Inferior parietal cortex (tissue), 1 donor: ENCODE results near the gene RAD51B.
"Not testable (repeated sequence)": the region's sequence is repeated elsewhere in the genome, so short reads cannot be mapped to it uniquely, and the experiment has no call there.

Experiments
- DNase-seq: peaks from one replicate; pipeline ENCODE4 v3.0.0-alpha.2; 2016; ENCODE audit errors: extremely low spot score

The RAD51B gene

DNA sequence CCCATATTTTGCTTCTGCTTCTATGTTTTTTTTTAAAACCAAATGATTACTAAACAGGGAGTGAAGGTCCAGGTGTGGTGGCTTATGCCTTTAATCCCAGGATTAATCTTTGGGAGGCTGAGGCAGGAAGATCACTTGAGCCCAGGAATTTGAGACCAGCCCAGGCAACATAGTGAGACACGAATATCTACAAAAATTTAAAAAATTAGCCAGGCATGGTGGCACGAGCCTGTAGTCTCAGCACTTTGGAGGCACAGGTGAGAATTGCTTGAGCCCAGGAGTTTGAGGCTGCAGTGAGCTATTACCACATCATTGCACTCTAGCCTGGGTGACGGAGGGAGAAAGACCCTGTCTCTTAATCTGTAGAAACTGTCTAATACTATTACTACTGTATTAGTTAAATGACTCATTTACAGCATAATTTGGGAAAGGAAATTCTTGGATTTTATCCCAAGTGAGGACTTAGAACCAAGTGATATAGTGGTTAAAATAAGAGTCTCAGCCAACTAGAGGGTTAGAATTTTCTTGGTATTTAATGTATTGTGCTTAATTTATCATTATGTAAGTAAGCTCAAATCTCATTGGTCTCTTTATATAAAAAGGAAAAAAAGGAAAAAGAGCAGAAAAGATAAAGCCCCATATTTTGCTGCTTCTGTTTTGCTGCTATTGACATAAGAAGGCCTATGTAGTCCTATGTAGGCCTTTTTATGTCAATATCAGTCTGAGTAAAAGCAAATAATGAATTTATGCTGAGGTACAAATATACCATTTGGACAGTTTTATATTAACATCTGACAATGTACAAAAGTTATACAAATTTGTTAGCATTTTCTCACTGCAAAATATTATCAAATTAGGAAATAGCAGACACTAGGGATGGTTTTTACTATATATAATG lies 163.4 kb downstream of the RAD51B start:
- no peak for DNase-seq

DNA sequence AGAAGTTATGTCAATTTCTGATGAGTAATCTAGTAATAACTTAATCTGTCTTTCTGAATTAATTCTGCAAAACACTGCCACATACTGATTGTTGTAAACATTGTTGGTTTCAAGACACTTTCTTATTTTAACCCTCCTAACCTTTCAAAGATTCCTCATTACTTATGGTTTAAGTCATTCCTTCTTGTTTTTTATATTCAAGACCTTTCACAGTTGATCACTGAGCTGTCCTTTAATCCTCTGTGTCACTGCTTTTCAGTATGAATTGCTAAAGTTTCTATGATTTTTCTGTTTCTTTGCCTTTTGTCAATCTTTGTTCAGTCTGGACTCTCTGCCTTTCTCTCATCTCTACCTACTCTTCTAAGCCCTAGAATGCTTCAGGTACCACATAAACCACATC lies 164.7 kb downstream of the RAD51B start:
- DNase-seq: no peak

DNA sequence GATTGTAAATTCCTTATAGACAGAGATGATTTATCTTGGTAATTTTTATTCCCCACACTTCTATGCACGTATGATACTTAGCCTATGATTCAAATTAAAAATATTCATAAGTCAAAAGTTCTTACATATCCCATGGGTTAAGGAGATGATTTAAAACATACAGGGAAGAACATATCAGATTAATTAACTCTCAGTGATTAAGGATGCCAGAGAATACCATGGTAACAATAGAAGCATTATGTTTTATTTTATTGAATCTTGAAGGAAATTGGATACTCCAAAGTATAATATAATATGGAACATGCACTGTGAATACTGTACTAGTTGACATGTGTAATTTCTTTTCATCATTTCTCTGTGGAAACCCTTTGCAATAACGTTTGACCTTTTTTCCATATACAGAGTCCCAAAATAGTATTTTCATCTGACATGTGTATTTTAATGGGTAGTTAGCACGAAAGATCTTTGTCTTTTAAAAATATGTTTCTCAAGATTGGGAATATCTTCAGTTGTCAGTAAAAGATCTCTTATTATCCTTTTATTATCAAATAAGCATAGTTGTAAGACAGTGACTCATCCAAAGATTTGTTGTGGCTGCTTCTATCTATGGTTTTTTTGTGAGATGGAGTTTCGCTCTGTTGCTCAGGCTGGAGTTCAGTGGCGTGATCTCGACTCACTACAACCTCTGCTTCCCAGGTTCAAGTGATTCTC lies 166.7 kb downstream of the RAD51B start:
- DNase-seq: no peak

DNA sequence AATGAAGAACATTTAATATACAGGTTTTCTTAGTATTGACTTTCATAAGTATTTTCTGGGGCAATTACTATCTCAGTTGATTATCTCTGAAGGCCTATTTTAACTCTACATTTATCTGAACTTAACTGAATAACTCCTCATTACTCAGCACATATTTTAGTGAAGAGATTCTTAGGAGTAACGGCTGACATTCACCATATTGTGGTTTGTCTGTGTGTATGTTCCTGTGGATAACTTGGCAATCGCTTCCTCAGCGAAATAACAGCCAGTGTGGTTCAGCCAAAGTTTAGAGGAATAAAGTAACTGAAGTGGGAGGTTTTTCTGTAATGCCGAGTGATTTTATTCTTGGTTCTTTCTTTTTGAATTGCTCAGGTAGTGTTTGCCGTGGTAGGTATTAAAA lies 168.0 kb downstream of the RAD51B start:
- DNase-seq: no peak

DNA sequence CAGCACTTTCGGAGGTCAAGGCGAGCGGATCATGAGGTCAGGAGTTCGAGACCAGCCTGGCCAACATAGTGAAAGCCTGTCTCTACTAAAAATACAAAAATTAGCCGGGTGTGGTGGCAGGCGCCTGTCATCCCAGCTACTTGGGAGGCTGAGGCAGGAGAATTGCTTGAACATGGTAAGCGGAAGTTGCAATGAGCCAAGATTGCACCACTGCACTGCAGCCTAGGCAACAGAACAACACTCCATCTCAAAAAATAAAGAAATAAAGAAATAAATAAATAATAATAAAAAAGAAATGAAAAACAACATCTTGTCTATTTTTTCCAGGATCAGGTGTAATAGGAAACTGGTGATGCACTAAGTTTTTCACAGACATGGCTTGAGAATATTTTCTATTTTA lies 168.6 kb downstream of the RAD51B start:
- not testable (repeated sequence) for DNase-seq

DNA sequence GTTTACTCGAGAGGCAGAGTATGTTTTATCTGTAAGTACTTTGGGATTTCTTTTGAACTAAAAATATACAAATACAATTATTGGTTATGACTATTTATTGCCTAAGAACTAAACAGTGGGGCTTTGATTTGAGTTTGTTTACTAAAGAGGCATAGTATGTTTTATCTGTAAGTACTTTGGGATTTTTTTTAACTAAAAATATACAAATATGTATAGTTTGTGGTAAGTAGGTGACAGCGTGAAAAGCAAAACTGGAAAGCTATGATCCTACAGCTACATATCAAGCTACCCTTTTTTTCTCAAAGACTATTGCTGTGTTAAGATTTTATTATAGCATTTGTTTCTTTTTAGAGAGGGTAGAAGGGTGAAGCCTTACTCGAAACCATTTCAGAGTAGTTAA lies 171.0 kb downstream of the RAD51B start:
- DNase-seq: no peak

DNA sequence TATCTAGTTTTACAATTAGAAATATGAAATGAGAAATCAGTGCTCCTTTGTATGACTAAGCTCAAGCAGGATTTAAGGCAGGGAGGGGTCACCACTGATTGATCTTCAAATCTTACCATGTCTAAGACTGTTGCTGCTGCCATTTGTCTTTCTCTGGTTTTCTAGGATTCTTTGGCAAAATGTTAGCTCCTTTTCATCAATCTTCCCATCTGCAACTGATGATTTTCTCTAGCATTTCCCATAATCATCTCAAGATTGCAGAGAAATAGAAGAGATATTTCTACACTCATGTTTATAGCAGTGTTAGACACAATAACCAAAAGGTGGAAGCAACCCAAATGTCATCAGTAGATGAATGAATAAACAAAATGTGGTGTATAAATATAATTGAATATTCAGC lies 175.0 kb downstream of the RAD51B start:
- DNase-seq: no peak

DNA sequence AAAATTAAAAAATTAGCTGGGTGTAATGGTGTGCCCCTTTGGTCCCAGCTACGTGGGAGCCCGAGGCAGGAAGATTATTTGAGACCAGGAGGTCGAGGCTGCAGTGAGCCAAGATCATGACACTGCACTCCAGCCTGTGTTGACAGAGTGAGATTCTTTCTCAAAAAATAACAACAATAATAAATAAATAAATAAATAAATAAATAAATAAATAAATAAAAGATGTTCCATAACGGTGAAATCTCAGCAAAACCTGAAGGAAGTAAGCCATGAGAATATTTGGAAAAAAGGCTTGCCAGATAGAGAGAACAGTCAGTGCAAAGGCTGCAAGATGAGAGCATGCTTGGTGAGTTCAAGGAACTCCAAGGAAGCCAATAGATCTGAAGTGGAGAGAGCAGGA lies 176.7 kb downstream of the RAD51B start:
- DNase-seq: no peak

DNA sequence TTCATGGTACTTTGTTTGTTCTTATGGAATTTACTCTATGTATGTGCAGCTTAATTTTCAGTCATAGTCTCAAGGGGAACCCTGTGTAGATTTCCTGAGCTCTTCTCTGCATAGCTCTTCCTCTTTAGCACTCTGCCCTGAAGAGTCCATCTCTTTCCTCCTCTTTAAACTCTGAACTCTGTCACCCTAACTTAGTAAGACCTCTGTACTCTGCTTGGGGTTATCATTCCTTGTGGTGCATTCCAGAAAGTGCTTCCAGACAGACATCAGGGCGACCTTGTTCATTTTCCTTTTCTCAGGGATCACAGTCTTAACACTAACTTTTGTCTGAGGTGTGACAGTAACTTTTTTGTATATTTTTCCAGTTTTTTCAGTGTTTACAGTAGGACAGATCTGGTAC lies 179.3 kb downstream of the RAD51B start:
- no peak for DNase-seq

DNA sequence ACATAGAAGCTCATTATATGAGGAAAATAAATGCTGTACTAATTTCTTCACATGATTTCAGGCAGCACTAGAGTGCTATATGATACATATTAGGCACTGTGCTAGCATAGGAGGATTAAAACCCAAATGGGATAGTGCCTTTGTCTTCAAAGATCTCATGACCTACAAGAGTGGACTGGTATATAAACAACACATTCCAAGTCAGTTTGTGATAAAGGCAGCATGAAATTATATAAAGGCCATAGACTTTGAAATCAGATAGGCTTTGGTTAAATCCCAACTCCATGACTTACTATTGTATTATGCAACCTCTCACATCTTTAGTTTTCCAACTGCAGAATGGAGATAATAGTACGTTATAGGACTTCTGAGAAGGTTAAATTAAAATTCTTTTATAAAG lies 179.7 kb downstream of the RAD51B start:
- no peak for DNase-seq

DNA sequence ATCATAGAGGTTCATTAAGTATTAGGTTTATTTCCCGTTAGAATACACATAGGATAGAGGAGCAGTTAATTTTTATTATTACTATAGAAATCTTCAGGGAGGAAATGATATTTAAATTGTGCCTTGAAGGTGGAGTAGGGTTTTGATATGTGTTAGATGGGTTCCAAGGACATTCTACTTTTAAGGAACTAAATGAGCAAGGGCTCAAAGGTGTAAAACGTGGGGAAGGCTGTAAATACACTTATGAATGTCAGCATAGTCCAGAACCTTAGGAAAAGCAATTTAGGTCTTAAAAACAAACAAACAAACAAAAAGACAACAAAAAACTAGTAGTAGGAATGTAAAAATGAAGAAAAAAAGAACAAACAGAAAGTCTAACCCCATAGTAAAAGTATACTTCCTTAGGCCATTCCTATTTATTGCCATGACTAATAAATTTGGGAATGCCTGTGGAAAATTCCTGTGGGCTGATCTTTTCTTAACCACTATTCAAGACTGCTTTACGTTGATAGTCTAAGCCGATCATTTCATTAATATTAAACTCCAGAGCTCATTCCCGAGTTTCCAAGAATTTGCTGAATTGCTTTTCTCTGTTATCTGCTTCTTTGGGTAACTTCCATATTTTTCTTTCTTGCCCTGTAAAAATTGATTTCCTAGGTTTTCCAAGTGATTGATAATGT lies 180.3 kb downstream of the RAD51B start:
- no peak for DNase-seq

DNA sequence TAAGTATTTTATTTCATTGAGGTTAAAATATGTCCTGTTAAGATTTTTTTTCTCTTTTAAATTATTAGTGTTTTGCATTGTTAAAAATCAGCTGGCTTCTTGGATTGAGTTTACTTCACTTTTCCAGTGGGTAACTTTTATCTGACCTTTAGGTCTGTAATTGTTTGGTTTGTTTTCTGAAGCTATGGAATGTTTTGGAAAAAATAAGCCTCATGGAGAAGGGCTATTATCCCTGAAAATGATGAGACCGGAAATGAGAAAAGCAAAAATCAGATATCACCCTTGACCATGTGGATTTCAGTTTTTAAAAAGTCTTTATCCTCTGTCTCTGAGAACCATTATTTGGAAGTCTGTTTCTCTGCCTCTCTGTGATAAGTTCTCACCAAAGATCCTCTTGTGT lies 180.9 kb downstream of the RAD51B start:
- DNase-seq: no peak

DNA sequence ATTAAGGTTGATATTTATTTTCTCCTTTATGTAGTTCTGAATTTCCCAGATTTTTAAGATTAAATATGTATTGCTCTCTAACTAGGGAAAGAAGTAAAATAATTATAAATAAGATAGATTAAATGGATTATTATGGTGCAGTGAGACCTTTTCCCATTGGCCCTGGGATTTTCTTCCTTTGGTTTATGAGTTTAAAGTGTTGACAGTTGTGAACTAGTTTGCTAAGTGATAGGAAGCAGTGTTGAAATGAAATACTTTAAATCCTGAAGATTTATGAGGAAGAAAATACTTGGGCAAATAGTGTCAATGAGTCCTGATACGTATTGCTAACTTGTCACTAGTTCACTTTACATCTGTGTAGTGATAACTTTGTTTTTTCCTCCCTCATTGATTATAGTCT lies 188.9 kb downstream of the RAD51B start:
- DNase-seq: no peak

DNA sequence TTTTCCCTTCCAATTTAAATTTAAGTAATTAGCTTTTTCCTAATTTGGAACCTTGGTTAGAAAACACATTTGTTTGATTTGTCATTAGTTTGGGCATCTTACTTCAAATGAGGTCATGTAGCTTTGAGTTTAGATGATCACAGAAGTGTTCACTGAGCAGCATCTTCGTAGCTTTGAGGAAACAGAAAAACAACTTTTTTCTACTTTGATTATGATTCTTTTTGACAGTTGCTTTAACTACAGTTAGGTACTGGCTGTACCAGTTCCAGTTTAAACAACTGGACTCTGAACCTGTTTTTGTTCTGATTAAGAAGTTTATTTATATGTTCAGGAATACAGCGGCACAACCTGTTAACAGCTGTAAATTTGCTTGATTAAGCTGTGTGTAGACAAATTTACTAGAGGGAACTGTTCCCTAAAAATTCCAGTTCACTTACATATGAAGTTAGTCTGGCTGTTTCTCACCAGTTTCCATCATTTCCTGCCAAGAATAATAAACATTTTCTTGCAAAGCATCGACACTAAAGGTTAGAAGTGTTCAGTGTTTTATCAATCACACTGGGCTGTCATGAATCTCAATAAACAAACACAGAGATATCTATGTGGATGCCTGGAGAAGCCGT lies 191.9 kb downstream of the RAD51B start:
- no peak for DNase-seq

DNA sequence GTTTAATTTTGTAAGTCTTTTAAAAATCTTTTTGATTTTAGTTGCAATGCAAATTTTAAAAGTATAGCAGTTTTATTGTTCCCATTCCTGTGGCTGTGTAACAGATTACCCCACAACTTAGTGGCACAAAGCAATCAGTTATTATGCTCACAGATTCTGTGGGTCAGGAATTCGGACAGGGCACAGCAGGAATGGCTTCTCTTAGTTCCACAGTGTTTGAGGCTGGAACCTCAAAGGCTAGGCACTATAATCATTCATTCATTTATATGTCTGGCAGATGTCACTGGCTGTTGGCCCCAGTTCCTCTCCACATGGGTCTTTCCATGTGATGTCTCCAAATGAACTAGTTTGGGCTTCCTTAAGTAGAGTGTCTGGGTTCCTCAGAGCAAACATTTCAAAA lies 193.3 kb downstream of the RAD51B start:
- DNase-seq: no peak

DNA sequence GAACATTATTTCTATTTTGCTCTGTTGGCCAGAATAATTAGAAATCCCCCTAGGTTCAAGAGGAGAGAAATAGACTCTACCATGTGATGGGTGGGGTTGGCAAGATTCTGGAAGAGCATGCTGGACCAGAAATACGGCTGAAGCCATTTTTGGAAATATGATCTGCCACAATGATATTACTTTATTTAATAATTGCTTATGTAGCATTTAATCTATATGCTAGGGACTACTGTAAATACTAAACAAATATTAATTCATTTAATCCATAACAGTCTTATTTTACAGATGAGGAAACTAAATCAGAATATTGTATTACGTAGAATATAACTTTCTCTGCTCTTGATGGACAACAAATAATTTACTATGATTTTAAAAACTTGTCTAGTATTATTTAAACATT lies 193.7 kb downstream of the RAD51B start:
- DNase-seq: no peak

DNA sequence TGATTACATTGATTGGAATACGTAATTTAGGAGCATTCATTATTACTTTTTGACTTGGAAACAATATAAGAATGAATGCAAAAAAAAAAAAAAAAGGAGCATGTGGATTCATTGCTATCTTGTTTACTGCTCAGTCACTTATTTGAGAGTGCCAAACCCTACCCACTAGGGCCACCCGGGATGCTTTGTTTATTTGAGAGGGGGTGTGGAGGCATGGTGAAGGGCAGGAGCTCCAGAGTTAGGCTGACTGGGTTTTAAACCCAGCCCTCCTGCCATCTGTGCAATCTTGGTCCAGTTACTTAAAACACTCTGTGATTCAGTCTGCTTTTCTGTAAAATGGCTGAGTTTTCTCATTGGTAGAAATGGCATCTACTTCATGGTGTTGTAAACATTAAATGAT lies 195.2 kb downstream of the RAD51B start:
- DNase-seq: no peak

DNA sequence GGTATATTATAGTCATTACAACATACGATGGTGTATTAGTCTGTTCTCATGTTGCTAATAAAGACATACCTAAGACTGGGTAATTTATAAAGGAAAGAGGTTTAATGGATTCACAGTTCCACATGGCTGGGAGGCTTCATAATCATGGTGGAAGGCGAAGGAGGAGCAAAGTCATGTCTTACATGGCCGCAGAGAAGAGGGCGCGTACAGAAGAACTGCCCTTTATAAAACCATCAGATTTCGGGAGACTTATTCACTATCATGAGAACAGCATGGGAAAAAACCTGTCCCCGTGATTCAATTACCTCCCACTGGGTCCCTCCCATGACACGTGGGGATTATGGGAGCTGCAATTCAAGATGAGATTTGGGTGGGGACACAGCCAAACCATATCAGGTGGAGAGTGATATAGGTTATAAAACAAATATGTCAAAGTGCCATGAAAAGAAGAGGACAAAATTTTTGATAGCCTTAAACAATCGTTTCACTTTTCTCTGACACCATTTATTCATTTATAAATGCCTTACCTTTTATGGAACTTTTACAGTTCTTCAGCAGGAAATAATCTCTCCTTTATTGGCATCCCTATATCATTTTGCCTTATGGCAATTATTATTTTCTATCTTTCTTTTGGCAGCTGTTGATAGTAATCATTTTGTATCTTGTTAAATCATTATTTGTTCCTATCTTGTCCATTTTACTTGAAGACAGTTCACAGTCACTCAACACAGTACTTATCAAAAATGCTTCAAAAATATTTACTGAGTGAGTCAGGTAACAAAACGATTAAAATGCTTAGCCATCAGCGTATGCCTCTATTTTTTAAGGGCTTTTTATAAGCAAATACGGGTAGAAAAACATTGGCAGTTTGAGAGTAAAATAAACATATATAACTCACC lies 196.0 kb downstream of the RAD51B start:
- no peak for DNase-seq

DNA sequence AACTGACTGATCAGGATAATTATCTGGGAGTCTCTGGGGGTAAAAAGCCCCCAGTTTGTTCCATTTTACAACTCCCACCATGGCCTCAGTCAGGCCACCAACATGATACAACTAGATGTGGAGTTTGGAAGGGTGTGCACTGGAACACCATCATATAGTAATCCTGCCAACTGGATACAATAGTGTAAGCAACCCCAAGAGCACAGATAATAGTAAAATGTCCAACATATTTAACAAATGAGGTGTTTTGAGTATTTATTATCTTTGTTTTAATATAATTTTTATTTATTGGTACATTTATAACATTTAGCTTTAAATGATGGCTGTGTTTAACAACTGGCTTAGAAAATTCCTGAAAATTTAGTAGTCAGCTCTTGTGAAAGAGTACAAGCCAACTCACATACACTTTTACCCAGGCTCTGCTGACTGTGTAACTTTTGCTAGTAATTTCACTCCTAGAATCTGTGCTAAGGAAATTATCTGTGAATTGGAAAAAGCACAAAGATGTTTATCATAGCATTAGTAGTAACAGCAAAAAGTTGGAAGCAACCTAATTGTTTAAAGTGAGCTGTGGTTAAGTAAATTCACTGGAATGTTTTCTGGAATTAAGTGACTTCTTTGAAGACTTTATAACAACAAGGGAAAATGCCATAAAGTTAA lies 196.8 kb downstream of the RAD51B start:
- no peak for DNase-seq

DNA sequence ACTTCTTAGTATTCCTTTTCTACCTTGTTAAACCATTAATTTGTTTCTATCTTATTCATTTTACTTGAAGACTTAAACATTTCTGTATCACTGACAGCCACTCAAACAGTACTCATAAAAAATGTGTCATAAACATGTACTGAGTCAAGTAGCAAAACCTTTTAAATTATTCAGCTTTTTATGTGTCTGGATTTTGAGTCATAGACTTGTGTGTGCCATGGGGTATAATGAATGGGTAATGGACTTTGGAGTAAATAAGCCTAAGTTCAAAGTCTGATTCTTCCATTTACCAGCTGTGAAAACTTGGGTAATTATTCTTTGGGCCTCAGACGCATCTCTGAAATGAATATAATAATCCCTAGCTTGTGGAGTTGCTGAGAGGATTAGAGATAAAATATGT lies 199.0 kb downstream of the RAD51B start:
- DNase-seq: no peak

DNA sequence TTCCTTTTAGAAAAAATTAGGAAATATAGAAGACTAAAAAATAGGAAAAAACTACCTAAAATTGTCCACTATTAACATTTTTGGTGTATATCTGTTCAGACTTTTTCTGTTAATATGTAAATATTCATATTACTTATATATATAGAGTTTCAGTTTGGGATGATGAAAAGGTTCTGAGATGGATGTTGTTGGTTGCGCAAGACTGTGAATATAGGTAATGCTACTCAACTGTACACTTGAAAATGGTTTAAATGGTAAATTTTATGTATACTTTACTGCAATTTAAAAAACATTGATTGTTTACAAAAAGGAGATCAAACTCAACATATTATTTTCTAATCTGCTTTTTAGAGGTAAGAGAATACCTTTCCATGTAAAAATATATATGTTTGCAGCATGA lies 200.9 kb downstream of the RAD51B start:
- no peak for DNase-seq
